Measurements from ENCODE around the gene LHFPL3.
"Not testable (repeated sequence)": the region's sequence is repeated elsewhere in the genome, so short reads cannot be mapped to it uniquely, and the experiment has no call there.

LHFPL3 gene

GRCh38 chr7:104695563-104695962, 367.2 kb downstream of the LHFPL3 start:
- DNase-seq (ENCODE audit: low read depth in 2 of 2), result no peak

- DNase-seq (ENCODE audit: low read depth in 2 of 2), result no peak
Observed at GRCh38 chr7:104700336-104700735, 371.9 kb downstream of the LHFPL3 start.

GRCh38 chr7:104721027-104721426, 392.6 kb downstream of the LHFPL3 start:
- DNase-seq (ENCODE audit: low read depth in 2 of 2), result not testable (repeated sequence)

GRCh38 chr7:104723001-104723400, 394.6 kb downstream of the LHFPL3 start:
- DNase-seq (ENCODE audit: low read depth in 2 of 2), result no peak

GRCh38 chr7:104758504-104758903, 430.1 kb downstream of the LHFPL3 start:
- no peak for DNase-seq (ENCODE audit: low read depth in 2 of 2)

GRCh38 chr7:104761892-104762291, 433.5 kb downstream of the LHFPL3 start:
- DNase-seq (ENCODE audit: low read depth in 2 of 2), result no peak

- DNase-seq (ENCODE audit: low read depth in 2 of 2), result no peak
Observed at GRCh38 chr7:104767113-104767512, 438.7 kb downstream of the LHFPL3 start.

GRCh38 chr7:104767826-104768536, 439.6 kb downstream of the LHFPL3 start:
- DNase-seq (ENCODE audit: low read depth in 2 of 2), result no peak

GRCh38 chr7:104772405-104773345, 444.3 kb downstream of the LHFPL3 start:
- no peak for DNase-seq (ENCODE audit: low read depth in 2 of 2)

- no peak for DNase-seq (ENCODE audit: low read depth in 2 of 2)
Observed at GRCh38 chr7:104773796-104774195, 445.4 kb downstream of the LHFPL3 start.

GRCh38 chr7:104775531-104775930, 447.1 kb downstream of the LHFPL3 start:
- DNase-seq (ENCODE audit: low read depth in 2 of 2), result no peak

- no peak for DNase-seq (ENCODE audit: low read depth in 2 of 2)
Observed at GRCh38 chr7:104777301-104777800, 448.9 kb downstream of the LHFPL3 start.

GRCh38 chr7:104779888-104780287, 451.5 kb downstream of the LHFPL3 start:
- no peak for DNase-seq (ENCODE audit: low read depth in 2 of 2)

GRCh38 chr7:104784686-104785085, 456.3 kb downstream of the LHFPL3 start:
- no peak for DNase-seq (ENCODE audit: low read depth in 2 of 2)

GRCh38 chr7:104789780-104790179, 461.4 kb downstream of the LHFPL3 start:
- no peak for DNase-seq (ENCODE audit: low read depth in 2 of 2)

- no peak for DNase-seq (ENCODE audit: low read depth in 2 of 2)
Observed at GRCh38 chr7:104790440-104790839, 462.0 kb downstream of the LHFPL3 start.

GRCh38 chr7:104791080-104791479, 462.7 kb downstream of the LHFPL3 start:
- DNase-seq (ENCODE audit: low read depth in 2 of 2), result no peak

GRCh38 chr7:104793066-104793465, 464.7 kb downstream of the LHFPL3 start:
- no peak for DNase-seq (ENCODE audit: low read depth in 2 of 2)

GRCh38 chr7:104794154-104794553, 465.8 kb downstream of the LHFPL3 start:
- DNase-seq (ENCODE audit: low read depth in 2 of 2), result no peak

GRCh38 chr7:104794589-104794988, 466.2 kb downstream of the LHFPL3 start:
- DNase-seq (ENCODE audit: low read depth in 2 of 2), result no peak

- DNase-seq (ENCODE audit: low read depth in 2 of 2), result no peak
Observed at GRCh38 chr7:104795086-104795485, 466.7 kb downstream of the LHFPL3 start.

- DNase-seq (ENCODE audit: low read depth in 2 of 2), result no peak
Observed at GRCh38 chr7:104795616-104796398, 467.4 kb downstream of the LHFPL3 start.

All from stimulated activated CD4-positive, alpha-beta T cell treated with anti-CD3 and anti-CD28 coated beads, Interleukin-12 subunit alpha, Interleukin-12 subunit beta, amount 100 ng/mL, for 24 hours (primary cell).